Endodermal cell (in vitro differentiated cells): ENCODE results near the gene ZNF827. TPM values are rescaled to one million over a fixed set of nuclear protein-coding genes. Genes with fewer than 3 reads are reported as not detected.

Experiments used
- DNase-seq: peaks from one replicate; pipeline ENCODE4 v3.0.0-alpha.2; 2017
- H3K27ac ChIP-seq: 2 replicates; pipeline ENCODE4 v1.5.1; 2013; ENCODE audit warnings: mild to moderate bottlenecking, low read depth, low read length, moderate library complexity
- H3K27me3 ChIP-seq: 2 replicates; pipeline ENCODE4 v1.6.1; 2013; ENCODE audit warnings: mild to moderate bottlenecking, low read length, moderate library complexity; ENCODE audit not compliant: insufficient read depth, control insufficient read depth, poor library complexity, severe bottlenecking
- H3K36me3 ChIP-seq: 2 replicates; pipeline ENCODE4 v1.7.0; 2013; ENCODE audit warnings: mild to moderate bottlenecking, low read length, moderate library complexity; ENCODE audit not compliant: control insufficient read depth, insufficient read depth
- H3K4me1 ChIP-seq: one replicate; pipeline ENCODE4 v1.7.0; 2013; ENCODE audit warnings: low read length; ENCODE audit not compliant: control insufficient read depth, insufficient read depth
- H3K4me3 ChIP-seq: 2 replicates; pipeline ENCODE4 v1.5.1; 2013; ENCODE audit warnings: mild to moderate bottlenecking, low read length, moderate library complexity
- H3K9ac ChIP-seq: 2 replicates; pipeline ENCODE4 v1.6.1; 2013; ENCODE audit warnings: mild to moderate bottlenecking, low read length, moderate library complexity; ENCODE audit not compliant: poor library complexity, severe bottlenecking; ENCODE audit errors: extremely low read depth
- H3K9me3 ChIP-seq: 2 replicates; pipeline ENCODE4 v1.6.1; 2013; ENCODE audit warnings: mild to moderate bottlenecking, low read length, moderate library complexity; ENCODE audit not compliant: control insufficient read depth
- H3K27ac Mint-ChIP-seq: 2 replicates; pipeline ENCODE4 v1.8.0; 2020; ENCODE audit warnings: mixed read lengths
- H3K27me3 Mint-ChIP-seq: 2 replicates; pipeline ENCODE4 v1.8.0; 2021; ENCODE audit warnings: mild to moderate bottlenecking, mixed read lengths; ENCODE audit not compliant: insufficient read depth
- H3K36me3 Mint-ChIP-seq: 2 replicates; pipeline ENCODE4 v1.8.0; 2020; ENCODE audit warnings: low read depth, mixed read lengths
- H3K4me1 Mint-ChIP-seq: 2 replicates; pipeline ENCODE4 v1.8.0; 2020; ENCODE audit warnings: mixed read lengths
- H3K4me3 Mint-ChIP-seq: 2 replicates; pipeline ENCODE4 v1.8.0; 2020; ENCODE audit warnings: mild to moderate bottlenecking, moderate library complexity, mixed read lengths
- H3K9me3 Mint-ChIP-seq: 2 replicates; pipeline ENCODE4 v1.8.0; 2020; ENCODE audit warnings: mild to moderate bottlenecking, mixed read lengths
- WGBS, 2 experiments: methylation state at CpG; one replicate each; pipeline versions ENCODE4 v1.1.5 to v1.1.7; 2013; ENCODE audit warnings: missing lambda C conversion rate in 2 of 2, mixed read lengths in 1 of 2; ENCODE audit not compliant: insufficient coverage in 1 of 2, insufficient read length in 1 of 2; 5-methylcytosine and 5-hydroxymethylcytosine counted together
- total RNA-seq, 2 donors: library from RNA; stranded (reverse); fragmentation: NEBNext Ultra II Directional in 1 of 2; extraction: Animal tissue kit (Norgen Biotek cat#: 25700) in 1 of 2; gene quantifications; 2 replicates in 1 of 2; 3 replicates in 1 of 2; pipeline ENCODE4 v1.2.1, GENCODE V29; 2021
- TF ChIP-seq, protein P1 (sequence below): fragments of 200-600 bp; sonication (generic); conservative IDR thresholded peaks from 2 replicates; pipeline ENCODE4 v1.5.0; 2021; ENCODE audit warnings: antibody characterized with exemption, mild to moderate bottlenecking

The ZNF827 gene
- total RNA-seq, 2 donors from 2014 or later: 33.0 to 34.9 TPM

DNA sequence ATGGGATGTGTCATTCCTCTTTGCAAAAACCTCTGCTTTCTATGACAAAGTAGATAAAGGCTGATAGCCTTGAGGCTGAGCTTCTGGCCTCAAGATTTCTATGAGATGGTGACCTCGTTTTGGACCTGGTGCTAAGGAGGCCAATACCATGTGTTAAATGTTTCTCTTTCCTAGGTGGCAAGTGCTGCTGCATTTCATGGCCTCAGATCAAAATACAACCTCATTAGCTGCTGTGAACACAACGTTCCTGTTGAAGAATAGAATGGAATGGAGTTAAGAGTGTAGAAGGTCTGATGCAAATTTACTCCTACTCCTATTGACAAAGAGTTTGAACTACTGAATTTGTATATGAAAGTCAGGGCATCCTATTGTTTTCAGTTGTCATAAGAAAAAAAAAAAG is 146.6 kb downstream of the ZNF827 start:
- Histone ChIP-seq H3K4me1 (no peaks in the 10 kb centered on the region), H3K27ac (no peak overlapping the region), H3K27me3 (no peaks in the 10 kb centered on the region), H3K9me3 (no peaks in the 10 kb centered on the region), H3K9ac (no peak overlapping the region), H3K4me3 (no peak overlapping the region), H3K36me3 (peaks cover 3% of the 10 kb centered on the region)
- Mint-ChIP-seq H3K4me1 (peaks cover 3% of the 10 kb centered on the region), H3K36me3 (peaks cover 7% of the 10 kb centered on the region), H3K4me3 (no peak overlapping the region), H3K9me3 (no peaks in the 10 kb centered on the region), H3K27me3 (no peaks in the 10 kb centered on the region), H3K27ac (no peak overlapping the region)
- 46 to 100% methylated on average over 1 to 2 of the region's 2 CpGs for WGBS, 2 experiments
- TF ChIP-seq, protein P1, sequence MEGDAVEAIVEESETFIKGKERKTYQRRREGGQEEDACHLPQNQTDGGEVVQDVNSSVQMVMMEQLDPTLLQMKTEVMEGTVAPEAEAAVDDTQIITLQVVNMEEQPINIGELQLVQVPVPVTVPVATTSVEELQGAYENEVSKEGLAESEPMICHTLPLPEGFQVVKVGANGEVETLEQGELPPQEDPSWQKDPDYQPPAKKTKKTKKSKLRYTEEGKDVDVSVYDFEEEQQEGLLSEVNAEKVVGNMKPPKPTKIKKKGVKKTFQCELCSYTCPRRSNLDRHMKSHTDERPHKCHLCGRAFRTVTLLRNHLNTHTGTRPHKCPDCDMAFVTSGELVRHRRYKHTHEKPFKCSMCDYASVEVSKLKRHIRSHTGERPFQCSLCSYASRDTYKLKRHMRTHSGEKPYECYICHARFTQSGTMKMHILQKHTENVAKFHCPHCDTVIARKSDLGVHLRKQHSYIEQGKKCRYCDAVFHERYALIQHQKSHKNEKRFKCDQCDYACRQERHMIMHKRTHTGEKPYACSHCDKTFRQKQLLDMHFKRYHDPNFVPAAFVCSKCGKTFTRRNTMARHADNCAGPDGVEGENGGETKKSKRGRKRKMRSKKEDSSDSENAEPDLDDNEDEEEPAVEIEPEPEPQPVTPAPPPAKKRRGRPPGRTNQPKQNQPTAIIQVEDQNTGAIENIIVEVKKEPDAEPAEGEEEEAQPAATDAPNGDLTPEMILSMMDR: no peak
- DNase-seq: no peak

DNA sequence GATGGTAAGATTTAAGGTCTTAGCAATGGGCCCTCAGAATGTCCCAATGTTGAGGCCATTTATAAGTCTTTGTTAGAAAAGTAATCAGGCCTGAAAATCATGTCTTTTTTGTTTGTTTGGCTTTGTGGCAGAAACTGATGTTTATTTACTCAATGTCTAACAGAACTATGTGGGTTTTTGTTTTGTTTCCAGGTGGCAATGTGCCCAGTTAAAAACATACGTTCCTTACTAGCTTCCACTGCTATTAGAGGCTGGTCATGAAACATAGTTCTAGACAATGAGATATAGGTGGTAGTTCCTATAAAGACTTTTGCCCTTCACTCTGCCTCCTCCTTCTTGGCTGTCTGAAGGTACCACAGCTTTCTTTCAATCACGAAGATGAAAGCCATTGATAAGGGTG is 149.9 kb downstream of the ZNF827 start:
- no peak for DNase-seq
- TF ChIP-seq, protein P1: no peak
- H3K9ac ChIP-seq: no peak overlapping the region
- Mint-ChIP-seq H3K4me1 (peaks cover 3% of the 10 kb centered on the region), H3K9me3 (peaks cover 4% of the 10 kb centered on the region), H3K27ac (no peak overlapping the region), H3K27me3 (no peaks in the 10 kb centered on the region), H3K4me3 (no peak overlapping the region), H3K36me3 (peaks cover 29% of the 10 kb centered on the region)
- peaks cover 10% of the 10 kb centered on the region for H3K9me3 ChIP-seq
- H3K27me3 ChIP-seq: no peaks in the 10 kb centered on the region
- H3K4me1 ChIP-seq: no peaks in the 10 kb centered on the region
- peaks cover 15% of the 10 kb centered on the region for H3K36me3 ChIP-seq
- 97% methylated on average over 2 of the region's 2 CpGs; no CpG with 5 or more reads in 1 of the 2 experiments for WGBS, 2 experiments
- no peak overlapping the region for H3K27ac ChIP-seq
- H3K4me3 ChIP-seq: no peak overlapping the region

DNA sequence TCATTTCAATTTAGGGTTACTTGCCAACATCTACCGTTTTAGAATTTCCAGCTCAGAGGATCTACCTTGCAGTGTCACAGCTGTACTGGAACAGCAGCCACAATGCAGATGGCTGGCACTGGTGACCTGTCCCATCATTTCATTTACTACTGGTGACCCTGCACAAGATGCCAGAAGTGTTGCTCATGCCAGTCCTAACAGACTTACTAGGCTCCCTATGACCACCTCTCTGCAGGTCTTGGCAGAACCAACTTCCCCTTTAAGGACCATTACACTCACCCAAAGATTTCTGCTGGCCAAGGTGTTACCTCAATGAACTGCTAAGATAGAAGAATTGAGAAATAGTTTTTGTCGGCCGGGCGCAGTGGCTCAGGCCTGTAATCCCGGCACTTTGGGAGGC is 151.8 kb downstream of the ZNF827 start:
- no peak for DNase-seq
- Mint-ChIP-seq H3K4me3 (no peak overlapping the region), H3K27ac (no peak overlapping the region), H3K9me3 (peaks cover 7% of the 10 kb centered on the region), H3K27me3 (no peaks in the 10 kb centered on the region), H3K36me3 (peaks cover 40% of the 10 kb centered on the region), H3K4me1 (peaks cover under 1% of the 10 kb centered on the region)
- peaks cover 10% of the 10 kb centered on the region for H3K9me3 ChIP-seq
- TF ChIP-seq, protein P1: no peak
- H3K4me1 ChIP-seq: no peaks in the 10 kb centered on the region
- no peak overlapping the region for H3K9ac ChIP-seq
- H3K4me3 ChIP-seq: no peak overlapping the region
- WGBS, 2 experiments: 94 to 100% methylated on average over 5 of the region's 5 CpGs
- H3K27ac ChIP-seq: no peak overlapping the region
- no peaks in the 10 kb centered on the region for H3K27me3 ChIP-seq
- peaks cover 22% of the 10 kb centered on the region for H3K36me3 ChIP-seq
